ENCODE data around the gene GSTO2.

The GSTO2 gene

DNA sequence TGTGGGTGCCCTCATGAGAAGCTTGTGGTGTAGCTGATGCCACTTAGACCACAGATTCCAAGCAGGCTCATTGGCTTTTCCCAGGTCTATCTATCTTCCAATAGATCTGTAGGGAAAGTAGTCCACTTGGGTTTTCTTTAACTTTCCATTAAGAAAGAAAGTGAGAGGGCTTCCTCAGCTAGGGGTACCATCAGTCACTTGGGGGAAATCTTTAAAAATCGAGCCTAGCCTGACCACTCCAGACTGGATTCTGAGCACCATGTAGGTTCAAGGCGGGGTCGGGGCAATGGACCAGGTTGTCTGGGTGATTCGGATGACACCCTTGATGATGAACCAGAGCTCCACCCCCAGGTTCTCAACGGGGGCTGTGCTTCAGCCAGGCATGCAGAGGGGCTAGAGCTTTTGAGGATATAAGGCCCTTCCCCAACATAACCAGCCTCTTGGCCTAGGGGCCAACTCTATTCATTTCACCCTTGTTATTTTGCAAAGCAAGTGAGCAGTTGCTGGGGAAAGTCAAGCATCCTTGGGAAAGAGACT lies 42.3 kb downstream of the GSTO2 start:
- FAIRE-seq = no peak

DNA sequence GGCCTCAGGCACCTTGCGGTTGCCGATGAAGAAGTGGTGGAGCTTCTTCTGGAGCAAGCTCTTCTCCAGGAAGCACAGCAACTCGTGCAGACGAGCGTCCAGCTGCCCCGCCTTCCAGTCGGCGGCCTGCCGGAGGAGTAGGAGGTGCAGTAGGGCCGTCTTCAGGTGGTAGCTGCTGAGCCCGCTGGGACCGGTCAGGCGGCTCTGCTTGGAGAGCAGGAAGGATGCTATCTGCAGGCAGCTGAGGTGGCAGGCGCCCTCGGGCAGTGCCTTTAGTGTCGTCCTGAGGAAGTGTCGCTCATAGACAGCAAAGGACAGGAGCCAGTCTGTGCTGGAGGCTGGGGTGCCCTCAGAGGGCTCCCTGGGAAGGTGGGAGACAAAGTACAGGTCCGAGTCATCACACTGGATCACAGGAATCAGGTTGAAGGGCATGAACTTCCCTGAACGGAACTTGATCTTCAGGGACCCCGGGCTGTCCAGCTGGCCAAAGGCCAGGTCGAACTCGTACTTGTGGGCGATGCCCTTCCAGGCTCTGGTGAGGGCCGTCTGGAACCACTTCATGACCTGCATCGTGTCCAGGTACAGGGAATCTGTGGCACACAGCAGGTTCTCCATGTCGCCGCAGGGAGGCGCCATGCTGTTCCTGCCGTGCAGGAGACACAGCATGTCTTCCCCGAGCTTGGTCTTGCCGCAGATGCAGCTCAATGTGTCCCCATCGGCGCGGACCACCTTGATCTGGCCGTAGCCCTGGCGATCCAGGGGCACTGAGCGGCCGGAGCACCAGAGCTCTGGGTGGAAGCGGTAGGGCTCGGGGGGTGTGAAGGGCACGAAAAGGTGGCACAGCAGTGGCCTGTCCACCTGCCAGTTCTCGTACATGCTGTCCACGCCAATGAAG lies 45.9 kb downstream of the GSTO2 start:
- no peak for FAIRE-seq

GRCh38 chr10:104315486-104315921 lies 46.5 kb downstream of the GSTO2 start:
- FAIRE-seq = no peak

DNA sequence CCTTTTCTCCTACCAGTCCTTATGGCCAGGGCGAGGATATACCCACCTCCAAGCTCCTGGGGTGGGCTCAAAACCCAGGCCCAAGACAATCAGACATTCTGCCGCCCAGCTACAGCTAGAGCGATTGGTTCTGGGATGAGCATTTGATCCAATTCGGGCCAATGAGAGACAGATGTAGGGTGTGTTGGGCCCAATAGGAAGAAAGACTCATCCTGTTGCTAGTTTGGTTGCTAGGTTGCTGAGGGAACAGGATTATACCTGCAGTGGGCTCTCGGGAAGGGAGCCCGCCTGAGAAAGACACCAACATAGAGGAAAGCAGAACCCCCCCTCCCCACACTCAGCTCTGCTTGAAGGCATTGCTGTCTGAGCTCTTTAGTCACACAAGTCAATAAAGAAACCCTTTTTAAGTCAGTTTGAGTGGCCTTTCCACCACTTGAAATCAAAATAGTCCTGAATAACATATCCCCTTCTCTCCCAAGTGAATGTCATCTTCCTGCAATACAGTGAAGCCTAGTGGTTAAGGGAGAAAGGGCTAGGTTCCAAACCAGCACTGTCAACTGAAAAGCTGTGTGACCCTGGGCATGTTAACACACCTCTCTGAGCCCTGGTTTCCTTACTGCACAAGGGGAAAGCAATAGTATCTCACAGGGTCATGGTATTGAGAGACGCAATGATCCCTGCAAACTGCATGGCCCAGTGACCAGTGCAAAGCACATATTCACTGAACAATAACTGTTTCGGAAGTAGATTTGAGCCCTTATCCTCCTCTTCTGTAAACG lies 47.5 kb downstream of the GSTO2 start:
- no peak for FAIRE-seq

DNA sequence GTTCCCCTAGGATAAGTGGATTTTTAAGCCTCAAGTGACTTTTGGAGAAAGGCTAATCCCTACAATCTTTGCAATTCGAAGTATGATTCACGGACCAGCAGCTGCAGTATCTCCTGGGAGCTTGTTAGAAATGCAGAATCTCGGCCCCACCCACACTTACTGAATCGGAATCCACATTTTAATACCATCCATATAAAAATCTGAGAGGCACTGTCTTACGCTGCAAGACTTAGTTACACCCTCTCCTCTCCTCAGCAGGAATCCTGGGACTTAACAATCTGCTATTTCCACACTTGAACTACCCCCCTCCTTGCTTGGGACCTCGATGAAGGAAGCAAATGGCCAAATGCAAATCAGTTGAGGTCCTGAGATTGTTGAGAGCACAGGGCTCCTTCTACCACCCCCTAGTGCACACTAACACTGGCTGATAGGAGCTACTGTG lies 48.3 kb downstream of the GSTO2 start:
- FAIRE-seq = no peak

GRCh38 chr10:104317726-104318299 lies 48.8 kb downstream of the GSTO2 start:
- FAIRE-seq = no peak

DNA sequence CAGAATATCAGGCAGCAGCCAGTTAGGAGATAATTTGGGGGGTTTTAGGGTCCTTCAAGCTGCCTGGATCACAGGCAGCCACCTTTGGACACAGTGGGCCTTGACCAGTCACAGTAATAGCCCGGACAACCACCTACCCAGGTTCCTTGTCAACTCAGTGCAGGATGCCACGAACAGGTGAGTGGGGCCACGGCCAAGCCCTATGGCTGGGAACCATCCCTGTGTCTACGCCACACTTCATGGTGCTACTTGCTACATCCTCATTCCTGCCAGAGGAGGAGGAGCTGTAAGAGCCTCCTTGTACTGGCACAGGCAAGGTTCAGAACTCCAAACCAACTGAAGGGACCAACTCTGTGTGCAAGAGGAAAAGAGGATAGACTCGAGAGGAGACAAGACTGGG lies 49.3 kb downstream of the GSTO2 start:
- no peak for FAIRE-seq

GRCh38 chr10:104318810-104319741 lies 50.1 kb downstream of the GSTO2 start:
- no peak for FAIRE-seq

GRCh38 chr10:104321226-104321625 lies 52.2 kb downstream of the GSTO2 start:
- FAIRE-seq = no peak

GRCh38 chr10:104321725-104322415 lies 52.9 kb downstream of the GSTO2 start:
- FAIRE-seq = no peak

DNA sequence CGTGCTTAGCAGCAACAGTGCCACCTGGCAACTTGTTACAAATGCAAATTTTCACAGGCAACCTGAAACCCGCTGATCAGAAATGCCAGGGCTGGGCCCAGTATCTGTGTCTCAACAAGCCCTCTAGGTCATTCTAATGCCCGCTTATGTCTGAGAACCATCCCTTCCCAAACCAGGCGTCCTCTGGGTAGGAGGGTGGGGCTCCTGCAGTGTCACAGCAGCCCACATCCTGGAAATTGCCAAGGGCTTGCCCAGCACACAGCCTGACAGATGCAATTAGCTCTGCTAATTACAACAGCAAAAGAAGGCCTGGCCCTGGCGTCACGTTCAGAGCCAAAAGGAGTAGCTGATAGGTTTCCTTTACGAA lies 53.4 kb downstream of the GSTO2 start:
- no peak for FAIRE-seq

- no peak for FAIRE-seq
Observed at GRCh38 chr10:104323085-104323484, 54.1 kb downstream of the GSTO2 start.

DNA sequence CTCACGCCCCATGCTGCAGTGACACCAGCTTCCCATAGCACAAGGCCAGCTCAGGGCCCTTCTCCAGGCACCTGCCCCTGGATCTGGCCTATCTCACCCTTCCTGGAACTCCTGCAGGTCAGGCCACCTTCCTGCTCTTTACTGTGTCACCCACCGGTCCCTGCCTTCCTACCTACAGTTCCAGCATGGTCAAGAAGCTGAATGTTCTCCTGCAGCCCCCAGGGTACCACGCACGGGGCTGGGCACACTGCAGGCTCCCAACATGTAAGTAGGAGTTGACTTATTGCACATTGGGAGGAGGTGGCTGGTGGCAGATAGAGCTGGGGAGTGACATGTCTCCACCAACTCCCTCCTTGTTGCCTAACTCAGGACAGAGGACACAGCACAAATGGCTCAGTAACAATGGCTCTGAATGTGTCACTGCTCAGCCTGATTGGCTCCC lies 54.8 kb downstream of the GSTO2 start:
- FAIRE-seq = no peak

DNA sequence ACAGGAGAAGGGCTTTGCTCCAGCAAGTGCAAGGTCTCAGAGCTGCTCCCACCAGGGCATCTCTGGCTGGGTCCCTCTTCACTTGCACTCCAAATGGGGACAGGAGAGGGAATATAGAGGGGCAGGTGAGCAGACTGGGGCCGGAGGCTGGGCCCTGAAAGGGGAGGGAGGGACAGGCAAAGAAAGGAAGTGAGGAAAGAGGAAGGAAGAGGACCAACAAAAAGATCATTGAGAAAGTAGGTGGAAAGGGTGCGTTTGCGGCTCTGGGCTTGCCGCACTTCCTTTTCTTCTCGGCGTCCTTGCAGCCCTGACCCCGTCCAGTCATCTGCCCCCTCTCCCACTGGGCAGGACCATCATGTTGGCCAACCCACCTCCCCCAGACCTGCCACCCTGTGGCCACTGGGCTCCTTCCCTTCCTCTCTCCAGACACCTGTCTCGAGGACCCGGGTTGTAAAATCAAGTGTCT lies 55.3 kb downstream of the GSTO2 start:
- FAIRE-seq = no peak

- FAIRE-seq = no peak
Observed at GRCh38 chr10:104324931-104325330, 55.9 kb downstream of the GSTO2 start.

DNA sequence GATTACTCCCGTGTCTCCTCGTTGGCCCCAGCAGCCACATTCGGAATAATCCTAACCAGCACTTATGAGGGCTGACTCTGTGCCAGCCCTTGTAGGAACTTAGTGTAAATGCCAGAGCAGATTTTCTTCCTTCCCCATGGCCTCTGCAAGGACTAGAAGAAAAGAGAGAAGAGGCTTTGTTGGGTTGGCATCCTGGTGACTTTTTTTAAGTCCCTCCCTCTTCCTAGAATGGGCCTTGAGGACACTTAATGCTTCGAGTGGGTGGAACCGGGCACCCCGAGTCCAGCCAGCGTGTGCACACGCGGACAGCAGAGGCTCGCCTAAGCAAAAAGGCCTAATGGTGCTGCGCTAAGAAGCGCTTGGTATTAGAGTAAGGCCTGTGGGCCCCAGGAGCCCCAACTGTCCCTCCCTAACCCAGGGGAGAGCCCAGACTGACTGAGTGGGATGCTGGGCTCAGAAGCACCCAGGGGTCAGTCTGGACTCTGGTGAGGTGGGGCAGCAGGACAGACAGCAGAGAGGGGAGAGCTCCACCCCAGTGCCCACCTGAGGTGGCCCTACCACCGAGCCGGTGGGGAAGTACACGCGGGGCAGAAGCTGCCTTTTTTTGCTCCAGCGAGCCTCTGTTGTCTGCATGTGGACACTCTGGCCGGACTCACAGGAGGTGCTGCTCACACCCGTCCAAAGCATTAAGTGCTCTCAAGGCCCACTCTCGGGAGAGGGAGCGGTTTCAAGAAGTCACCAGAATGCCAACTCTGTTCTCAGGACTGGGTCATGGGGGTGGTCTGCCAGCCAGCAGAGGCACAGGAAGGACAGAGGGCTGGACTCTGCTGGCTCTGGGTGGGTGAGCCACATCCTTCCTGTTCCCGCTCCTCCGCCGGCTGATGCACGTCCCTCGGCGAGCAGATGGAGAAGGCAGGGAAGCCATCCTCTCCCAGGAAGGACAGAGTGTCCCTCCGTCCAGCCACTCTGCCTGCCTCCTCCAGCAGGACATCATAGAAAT lies 56.8 kb downstream of the GSTO2 start:
- no peak for FAIRE-seq

DNA sequence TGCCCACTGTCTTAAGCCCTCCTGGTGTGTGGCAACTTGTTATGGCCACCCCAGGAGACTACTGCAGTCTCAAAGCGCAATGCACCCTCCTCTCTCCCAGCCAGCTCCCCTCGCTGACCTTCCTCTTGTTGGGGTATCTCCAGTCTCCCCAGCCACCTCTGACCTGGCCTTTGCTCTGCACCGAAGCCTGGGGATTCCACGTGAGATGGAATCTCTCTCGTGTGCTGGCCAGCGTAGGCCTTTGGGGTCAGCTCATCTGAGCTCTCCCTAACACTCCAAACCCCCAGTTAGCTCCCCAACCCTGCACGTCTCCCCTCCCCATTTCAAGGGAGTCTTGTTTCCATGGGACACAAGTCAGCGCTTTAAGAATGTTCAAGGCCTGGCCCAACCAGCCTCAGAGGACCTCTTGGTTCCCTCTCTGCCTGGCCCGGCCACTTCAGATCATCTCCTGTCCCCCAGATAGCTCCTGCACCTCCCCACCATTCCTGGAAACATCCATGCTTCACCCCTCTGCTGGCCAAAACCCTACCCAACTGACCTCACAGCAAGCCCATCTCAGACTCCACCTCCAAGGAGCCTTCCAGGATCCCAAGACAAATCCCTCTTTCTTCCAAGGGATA lies 58.1 kb downstream of the GSTO2 start:
- FAIRE-seq = no peak

DNA sequence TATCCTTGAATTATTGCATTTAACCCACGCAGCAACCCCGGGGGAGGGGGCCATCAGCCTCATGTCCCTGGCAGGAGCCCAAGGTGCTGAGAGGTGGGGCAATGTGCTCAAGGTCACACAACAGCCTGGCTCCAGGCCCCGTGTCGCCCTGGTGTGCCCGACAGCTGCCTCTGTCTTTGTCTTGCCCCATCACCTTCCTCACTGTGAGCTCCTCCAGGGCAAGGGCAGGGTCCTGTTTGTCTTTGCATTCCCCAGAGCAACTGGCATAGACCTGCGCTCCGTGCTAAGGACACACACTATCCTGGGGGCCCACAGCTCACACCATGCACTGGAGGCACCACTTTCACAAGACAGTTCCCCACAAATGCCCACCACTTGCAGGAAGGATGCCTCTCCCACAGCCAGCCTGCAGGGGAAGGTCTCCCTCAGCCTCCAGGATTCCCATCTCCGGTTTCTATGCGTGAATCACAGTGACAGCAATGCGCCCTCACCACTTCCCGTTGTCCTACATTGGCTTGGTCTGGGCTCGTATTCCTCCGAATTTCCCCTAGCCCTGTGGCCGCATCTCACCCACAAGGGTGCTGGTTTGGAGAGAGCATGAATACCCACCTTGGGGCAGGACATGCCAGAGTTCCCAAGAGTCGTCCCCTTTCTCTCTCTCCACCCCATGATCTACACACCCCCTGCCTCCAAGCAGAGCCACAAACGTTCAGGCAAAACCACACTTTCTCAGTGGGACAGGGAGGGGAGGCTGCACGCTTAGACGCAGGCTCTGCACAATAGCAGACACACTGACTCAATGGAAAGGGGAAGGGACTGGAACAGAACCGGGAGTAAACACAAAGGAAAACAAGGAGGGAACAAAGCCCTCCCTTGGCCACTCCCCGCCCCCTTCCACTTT lies 59.0 kb downstream of the GSTO2 start:
- no peak for FAIRE-seq

- FAIRE-seq = no peak
Observed at GRCh38 chr10:104328646-104328895, 59.6 kb downstream of the GSTO2 start.
